NCI-H2107 (cell line): Measurements from ENCODE around the gene IFNA5.

Source experiments
- DNase-seq: peaks from one replicate; lab custom pipeline; 2025; lab: John Stamatoyannopoulos, UW

IFNA5 gene

DNA sequence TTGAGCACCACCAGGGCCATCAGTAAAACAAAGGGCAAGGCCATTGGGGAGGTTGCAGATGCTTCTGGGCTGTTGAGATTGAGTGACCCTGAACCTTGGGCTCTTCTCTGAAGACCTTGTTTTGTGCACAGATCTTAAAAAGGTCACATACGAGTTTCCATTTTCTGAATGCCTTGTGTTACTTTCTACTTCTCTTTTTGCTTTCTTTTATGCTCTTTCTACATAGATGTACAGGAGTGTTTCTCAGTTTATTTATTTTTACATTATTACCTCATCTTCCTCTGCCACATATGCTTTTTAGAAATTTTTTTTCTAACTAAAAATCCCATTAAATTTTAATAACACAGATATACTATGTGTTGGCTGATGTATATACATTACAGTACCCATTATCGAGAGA is at the start of gene IFNA5:
Gene IFNA5 (minus strand): TSS at position 101 of the 400 bp plus-strand sequence. CDS start 57 bp downstream, at position 44.
- DNase-seq = no peak

DNA sequence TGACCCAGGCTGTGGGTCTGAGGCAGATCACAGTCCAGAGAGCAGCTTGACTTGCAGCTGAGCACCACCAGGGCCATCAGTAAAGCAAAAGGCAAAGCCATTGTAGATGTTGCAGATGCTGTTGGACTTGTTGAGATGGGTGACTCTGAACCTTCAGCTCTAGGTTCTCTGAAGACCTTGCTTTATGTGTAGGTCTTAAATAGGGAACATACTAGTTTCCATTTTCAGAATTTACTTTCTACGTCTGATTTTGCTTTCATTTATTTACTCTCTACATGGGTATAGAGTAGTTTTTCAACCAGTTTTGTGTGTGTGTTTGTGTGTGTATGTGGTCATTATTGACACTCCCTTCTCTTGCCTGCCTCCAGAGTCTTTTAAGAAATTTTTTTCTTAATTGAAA is 45.7 kb upstream of the IFNA5 start, which contains the start of gene IFNA6:
Gene IFNA6 (minus strand): TSS at position 101 of the 400 bp plus-strand sequence. CDS start 0 bp downstream, at position 101.
- no peak for DNase-seq

- no peak for DNase-seq
Observed at GRCh38 chr9:21348430-21348970, 43.4 kb upstream of the IFNA5 start.

- no peak for DNase-seq
Observed at GRCh38 chr9:21340735-21341134, 35.6 kb upstream of the IFNA5 start.

- no peak for DNase-seq
Observed at GRCh38 chr9:21336457-21336856, 31.3 kb upstream of the IFNA5 start.

DNA sequence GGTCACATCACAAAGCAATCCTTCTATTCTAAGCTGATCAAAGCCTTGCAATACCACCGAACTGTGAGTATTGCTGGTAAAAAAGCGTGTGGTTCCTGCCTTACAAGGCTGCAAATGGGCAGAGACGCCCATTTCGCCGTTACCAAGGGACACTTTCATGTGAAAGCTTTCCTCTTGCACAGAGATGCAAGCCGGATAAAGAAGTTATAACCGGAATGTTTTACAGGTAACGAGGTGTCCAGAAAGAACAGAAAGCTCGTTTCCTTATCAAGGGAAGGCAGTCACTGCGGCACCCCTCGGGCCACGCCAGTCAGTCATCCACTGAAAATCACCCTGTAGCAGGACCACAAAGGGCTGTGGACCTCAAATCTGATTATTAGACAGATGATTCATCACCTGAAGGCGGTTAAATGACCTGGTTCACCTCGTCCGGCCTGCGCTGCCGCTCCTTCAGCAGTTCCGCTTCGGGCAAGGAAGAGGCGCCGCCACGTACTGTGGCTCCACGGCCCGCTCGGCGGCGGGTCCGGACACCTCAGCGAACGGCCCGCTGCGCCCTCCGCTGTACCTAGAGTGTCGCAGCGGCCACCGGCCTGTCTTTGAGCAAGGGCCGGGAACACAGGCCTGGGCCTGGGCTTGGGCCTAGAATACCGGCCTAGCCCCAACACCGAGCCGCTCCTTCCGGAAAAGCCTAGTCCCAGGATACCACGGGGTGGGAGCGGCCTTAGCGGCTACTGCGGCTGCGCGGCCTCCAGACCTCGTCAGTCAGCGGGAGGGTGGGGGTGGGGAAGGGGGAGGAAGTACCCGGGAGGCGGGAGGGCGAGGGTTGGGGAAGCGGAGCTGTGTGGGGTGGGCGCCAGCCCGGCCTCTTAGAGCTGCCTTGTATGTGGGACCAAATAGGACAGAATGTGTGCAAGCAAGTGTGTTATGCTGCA is 29.9 kb upstream of the IFNA5 start, which contains the start of gene KLHL9:
Gene KLHL9 (minus strand): TSS at position 704 of the 932 bp plus-strand sequence. CDS start 545 bp downstream, at position 159.
- DNase-seq = peak; percentile 53

- DNase-seq = no peak
Observed at GRCh38 chr9:21333226-21333625, 28.1 kb upstream of the IFNA5 start.

GRCh38 chr9:21331676-21332402 is 26.7 kb upstream of the IFNA5 start:
- no peak for DNase-seq

GRCh38 chr9:21326526-21327139 is 21.5 kb upstream of the IFNA5 start:
- DNase-seq = peak; percentile 55

- DNase-seq = no peak
Observed at GRCh38 chr9:21324047-21324446, 18.9 kb upstream of the IFNA5 start.

DNA sequence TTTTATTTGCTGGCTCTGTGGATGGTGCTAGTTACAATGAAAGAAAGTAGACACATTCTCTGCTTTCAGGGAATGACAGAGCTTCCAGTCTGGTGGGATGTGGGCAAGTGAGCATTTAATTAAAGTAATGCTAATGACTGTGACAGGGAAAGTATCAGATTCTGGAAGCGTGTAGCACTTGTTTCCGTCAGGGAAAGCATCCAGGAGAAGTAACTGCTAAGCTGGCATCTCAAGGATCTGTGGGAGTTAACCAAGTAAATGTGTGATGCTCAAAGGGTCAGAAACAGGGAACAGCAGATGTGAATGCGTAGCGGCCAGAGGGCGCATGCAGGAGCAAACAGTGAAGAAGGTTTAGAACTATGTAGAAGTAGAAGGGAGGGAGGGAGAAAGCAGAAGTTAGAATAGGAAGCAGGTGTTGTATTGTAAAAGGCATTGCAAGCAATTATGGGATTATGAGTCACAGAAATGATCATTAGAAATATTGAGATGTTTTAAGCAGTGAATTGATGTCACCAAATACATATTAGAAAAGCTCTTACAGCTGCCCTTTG is 17.9 kb upstream of the IFNA5 start:
- no peak for DNase-seq

- DNase-seq = no peak
Observed at GRCh38 chr9:21320465-21320864, 15.4 kb upstream of the IFNA5 start.

GRCh38 chr9:21317956-21318923 is 13.1 kb upstream of the IFNA5 start:
- DNase-seq = peak; percentile 5

DNA sequence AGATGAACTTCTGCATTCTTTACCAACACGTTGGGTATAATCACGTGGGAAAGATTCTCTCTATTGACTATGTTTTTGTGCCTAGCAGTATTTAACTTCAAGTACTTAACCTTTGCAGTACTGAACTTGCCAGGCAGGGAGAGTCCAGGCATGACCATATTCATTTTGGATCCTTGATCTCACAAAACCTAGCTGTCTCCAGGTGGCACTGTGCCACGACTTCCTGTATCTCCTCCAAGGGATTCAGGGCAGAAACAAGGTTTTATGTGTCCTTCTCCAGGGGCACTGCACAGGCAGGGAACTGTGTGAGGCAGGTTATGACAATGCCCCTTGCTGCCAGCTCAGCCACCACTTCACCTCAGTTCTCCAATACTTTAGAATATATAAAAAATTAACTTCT is 11.7 kb upstream of the IFNA5 start:
- no peak for DNase-seq

DNA sequence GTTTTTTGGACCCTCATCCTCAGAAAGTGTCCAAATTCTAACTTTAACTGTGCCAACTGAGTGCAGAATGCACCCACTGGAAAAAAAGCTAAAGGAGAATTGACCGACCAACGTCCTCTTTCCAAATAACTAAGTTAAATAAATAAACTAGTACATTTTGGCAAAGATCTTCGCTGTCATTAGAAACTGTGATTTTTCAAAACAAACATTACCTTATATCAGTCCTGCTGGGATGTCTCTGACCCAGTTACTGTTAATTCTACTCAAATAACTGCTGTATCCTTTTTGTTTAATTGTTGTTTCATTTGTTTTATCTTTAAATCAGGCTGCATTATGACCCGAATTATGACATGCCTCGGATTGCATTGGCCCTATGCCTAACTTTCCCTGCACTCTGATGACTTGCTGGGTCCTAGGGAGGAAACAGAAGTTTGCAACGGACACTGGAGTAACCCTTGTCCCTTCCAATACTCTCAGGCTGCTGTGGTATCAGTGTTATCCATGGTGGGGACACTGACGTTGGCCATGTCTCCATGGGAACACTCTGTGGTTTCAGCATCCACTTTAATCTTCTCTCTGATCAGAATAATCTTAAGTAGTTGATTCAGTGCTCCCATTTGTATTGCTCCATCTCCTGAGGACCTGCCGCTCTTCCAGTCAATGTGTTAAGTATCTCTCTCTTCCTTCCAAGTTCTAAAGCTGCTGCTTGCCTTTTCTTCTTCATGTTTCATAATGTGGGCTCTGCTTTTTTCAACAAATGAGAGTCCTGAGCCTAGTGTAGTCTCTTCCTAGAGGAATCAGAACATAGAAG is 11.1 kb upstream of the IFNA5 start:
- DNase-seq = no peak

DNA sequence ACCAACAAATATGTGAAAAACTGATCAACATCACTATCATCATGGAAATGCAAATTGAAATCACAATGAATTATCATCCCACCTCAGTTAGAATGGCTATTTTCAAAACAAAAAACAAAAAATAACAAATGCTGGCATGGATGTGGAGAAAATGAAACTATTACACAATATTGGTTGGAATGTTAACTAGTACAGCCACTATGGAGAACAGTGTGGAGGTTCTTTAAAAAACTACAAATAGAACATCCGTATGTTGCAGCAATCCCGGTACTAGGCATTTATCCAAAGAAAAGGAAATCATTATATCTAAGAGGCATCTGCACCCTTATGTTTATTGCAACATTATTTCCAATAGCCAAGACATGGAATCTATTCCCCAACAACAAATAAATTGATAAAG is 9.0 kb upstream of the IFNA5 start:
- DNase-seq = no peak

- DNase-seq = no peak
Observed at GRCh38 chr9:21311889-21312288, 6.8 kb upstream of the IFNA5 start.

GRCh38 chr9:21295992-21296391 is 9.1 kb downstream of the IFNA5 start:
- DNase-seq = no peak

GRCh38 chr9:21294904-21295538 is 10.1 kb downstream of the IFNA5 start:
- DNase-seq = no peak
